ENCODE measurements around the gene POLR1G. TPM values are rescaled to one million over a fixed set of nuclear protein-coding genes. Genes with fewer than 3 reads are reported as not detected.

The POLR1G gene
- total RNA-seq, 2 experiments from 2014 or later: 8.9 to 12.2 TPM

GRCh38 chr19:45446295-45446694 lies 39.9 kb downstream of the POLR1G start:
- Mint-ChIP-seq H3K27ac (no peak overlapping the region), H3K27me3 (no peaks in the 10 kb centered on the region), H3K36me3 (peaks cover 2% of the 10 kb centered on the region), H3K4me1 (peaks cover 55% of the 10 kb centered on the region), H3K4me3 (peak overlapping the region; percentile 28), H3K9me3 (ENCODE audit: low read depth) (no peaks in the 10 kb centered on the region)
- no peak for ATAC-seq
- peak; percentile 54 for DNase-seq
- CTCF ChIA-PET: interaction anchor here (0.8 to 27.8 kb wide), 4 partner anchors 14 to 53 kb away, joined by 3 to 1113 read pairs (median 16); partner anchors contain the start of gene FOSB

DNA sequence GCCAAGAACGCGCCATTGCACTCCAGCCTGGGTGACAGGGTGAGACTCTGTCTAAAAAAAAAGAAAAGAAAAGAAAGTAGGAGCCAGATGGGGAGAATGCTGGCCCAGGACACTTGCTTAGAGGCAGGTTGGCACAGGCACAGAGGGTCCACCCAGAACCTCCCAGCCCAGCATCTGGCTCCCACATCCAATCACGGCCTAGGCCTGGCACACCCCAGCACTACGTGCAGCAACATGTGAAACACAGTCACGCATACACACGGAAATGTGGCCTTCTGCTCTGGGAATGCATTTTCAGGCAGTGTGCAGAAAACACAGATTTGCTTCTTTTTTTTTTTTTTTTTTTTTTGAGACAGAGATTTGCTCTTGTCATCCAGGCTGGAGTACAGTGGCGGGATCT lies 40.5 kb downstream of the POLR1G start:
- ATAC-seq (no peak), DNase-seq (no peak)
- Mint-ChIP-seq H3K36me3 (peaks cover 2% of the 10 kb centered on the region), H3K27me3 (no peaks in the 10 kb centered on the region), H3K27ac (no peak overlapping the region), H3K4me3 (no peak overlapping the region), H3K4me1 (peaks cover 61% of the 10 kb centered on the region), H3K9me3 (ENCODE audit: low read depth) (no peaks in the 10 kb centered on the region)
- CTCF ChIA-PET: interaction anchor here (0.7 to 27.8 kb wide), 6 partner anchors 8 to 97 kb away, joined by 3 to 1113 read pairs (median 16); partner anchors contain the start of gene FOSB

DNA sequence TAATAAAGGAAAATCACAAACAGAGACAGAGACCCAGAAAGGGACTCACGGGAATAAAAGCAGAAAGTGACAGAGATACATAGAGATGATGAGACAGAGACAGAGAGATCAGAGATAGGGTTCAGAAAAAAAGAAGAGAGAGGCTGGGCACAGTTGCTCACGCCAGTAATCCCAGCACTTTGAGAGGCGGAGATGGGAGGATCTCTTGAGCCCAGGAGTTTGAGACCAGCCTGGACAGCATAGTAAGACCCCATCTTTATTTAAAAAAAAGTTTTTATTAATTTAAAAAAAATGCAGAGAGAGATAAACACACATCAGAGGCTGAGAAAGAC lies 41.9 kb downstream of the POLR1G start:
- no peaks in the 10 kb centered on the region for H3K9me3 Mint-ChIP-seq (ENCODE audit: low read depth)
- DNase-seq (no peak), ATAC-seq (no peak)
- H3K27ac Mint-ChIP-seq: peak overlapping the region; percentile 65
- H3K36me3 Mint-ChIP-seq: peaks cover 2% of the 10 kb centered on the region
- CTCF ChIA-PET: interaction anchor here (1.1 to 27.8 kb wide), 5 partner anchors 9 to 34 kb away, joined by 3 to 1113 read pairs (median 29); partner anchors contain the start of gene FOSB
- no peak overlapping the region for H3K4me3 Mint-ChIP-seq
- no peaks in the 10 kb centered on the region for H3K27me3 Mint-ChIP-seq
- H3K4me1 Mint-ChIP-seq: peaks cover 55% of the 10 kb centered on the region

DNA sequence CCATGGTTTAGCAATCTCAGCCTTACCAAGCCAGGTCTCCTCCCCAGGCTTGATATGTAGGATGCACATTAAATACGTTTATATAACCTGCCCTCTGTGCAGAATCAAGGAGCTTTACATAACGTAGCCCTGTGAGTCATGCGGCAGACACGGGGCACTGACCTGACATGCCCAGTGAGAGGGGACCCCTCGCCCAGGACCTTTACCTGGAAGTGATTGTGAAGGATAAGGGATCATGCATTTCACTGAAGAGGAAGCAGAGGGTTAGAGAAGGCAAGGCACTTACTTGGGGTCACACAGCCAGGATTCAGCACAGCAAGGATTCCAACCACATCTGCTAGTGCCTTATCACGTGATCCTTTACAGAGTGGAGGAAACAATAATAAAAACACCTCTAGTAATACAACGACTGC lies 42.4 kb downstream of the POLR1G start:
- Mint-ChIP-seq H3K4me3 (peak overlapping the region; percentile 57), H3K9me3 (ENCODE audit: low read depth) (no peaks in the 10 kb centered on the region), H3K4me1 (peaks cover 52% of the 10 kb centered on the region), H3K27ac (peak overlapping the region; percentile 79), H3K27me3 (peaks cover 2% of the 10 kb centered on the region), H3K36me3 (peaks cover 2% of the 10 kb centered on the region)
- ATAC-seq: no peak
- DNase-seq: no peak
- CTCF ChIA-PET: interaction anchor here (0.8 to 27.8 kb wide), 6 partner anchors 9 to 33 kb away, joined by 3 to 1113 read pairs (median 16); partner anchors contain the start of gene FOSB

GRCh38 chr19:45450012-45450333 lies 43.5 kb downstream of the POLR1G start:
- DNase-seq: no peak
- ATAC-seq: peak; percentile 46
- peaks cover 46% of the 10 kb centered on the region for H3K4me1 Mint-ChIP-seq
- CTCF ChIA-PET: interaction anchor here (0.8 to 27.8 kb wide), 5 partner anchors 11 to 32 kb away, joined by 3 to 1113 read pairs (median 8); partner anchors contain the start of gene FOSB
- H3K36me3 Mint-ChIP-seq: peaks cover 2% of the 10 kb centered on the region
- H3K4me3 Mint-ChIP-seq: peak overlapping the region; percentile 93
- no peaks in the 10 kb centered on the region for H3K9me3 Mint-ChIP-seq (ENCODE audit: low read depth)
- H3K27me3 Mint-ChIP-seq: peaks cover 6% of the 10 kb centered on the region
- peak overlapping the region; percentile 99 for H3K27ac Mint-ChIP-seq

GRCh38 chr19:45451131-45451849 lies 44.8 kb downstream of the POLR1G start:
- CTCF ChIA-PET: interaction anchor here (1.0 to 2.1 kb wide), 4 partner anchors 12 to 34 kb away, joined by 6 to 7 read pairs (median 6); partner anchors contain the start of gene FOSB
- peak overlapping the region; percentile 92 for H3K27ac Mint-ChIP-seq
- peaks cover 6% of the 10 kb centered on the region for H3K27me3 Mint-ChIP-seq
- DNase-seq: peak; percentile 71
- H3K4me3 Mint-ChIP-seq: peak overlapping the region; percentile 84
- peaks cover 2% of the 10 kb centered on the region for H3K36me3 Mint-ChIP-seq
- H3K4me1 Mint-ChIP-seq: peaks cover 49% of the 10 kb centered on the region
- peak; percentile 22 for ATAC-seq
- H3K9me3 Mint-ChIP-seq (ENCODE audit: low read depth): no peaks in the 10 kb centered on the region

DNA sequence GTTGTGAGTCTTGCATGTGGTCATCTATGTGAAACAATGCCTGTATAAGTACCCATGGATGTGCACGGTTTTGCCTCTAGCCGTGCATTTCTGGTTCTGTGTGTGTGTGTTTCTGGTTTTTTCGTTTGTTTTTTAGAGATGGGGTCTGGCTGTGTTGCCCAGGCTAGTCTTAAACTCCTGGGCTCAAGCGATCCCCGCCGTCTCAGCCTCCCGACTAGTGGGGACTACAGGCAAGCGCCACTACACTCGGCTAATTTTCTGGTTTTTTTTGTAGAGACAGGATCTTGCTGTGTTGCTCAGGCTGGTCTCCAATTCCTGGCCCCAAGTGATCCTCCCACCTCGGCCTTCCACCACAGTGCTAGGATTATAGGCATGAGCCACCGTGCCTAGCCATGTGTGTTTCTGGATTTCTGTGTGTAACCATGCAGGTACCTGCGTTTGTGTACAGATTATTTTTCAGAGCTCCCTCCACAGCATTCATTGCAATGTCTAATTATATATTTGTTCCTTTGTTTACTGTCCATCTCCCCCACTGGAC lies 45.5 kb downstream of the POLR1G start:
- CTCF ChIA-PET: interaction anchor here (1.0 to 2.1 kb wide), 4 partner anchors 13 to 33 kb away, joined by 6 to 7 read pairs (median 6); partner anchors contain the start of gene FOSB
- DNase-seq: no peak
- H3K9me3 Mint-ChIP-seq (ENCODE audit: low read depth): no peaks in the 10 kb centered on the region

DNA sequence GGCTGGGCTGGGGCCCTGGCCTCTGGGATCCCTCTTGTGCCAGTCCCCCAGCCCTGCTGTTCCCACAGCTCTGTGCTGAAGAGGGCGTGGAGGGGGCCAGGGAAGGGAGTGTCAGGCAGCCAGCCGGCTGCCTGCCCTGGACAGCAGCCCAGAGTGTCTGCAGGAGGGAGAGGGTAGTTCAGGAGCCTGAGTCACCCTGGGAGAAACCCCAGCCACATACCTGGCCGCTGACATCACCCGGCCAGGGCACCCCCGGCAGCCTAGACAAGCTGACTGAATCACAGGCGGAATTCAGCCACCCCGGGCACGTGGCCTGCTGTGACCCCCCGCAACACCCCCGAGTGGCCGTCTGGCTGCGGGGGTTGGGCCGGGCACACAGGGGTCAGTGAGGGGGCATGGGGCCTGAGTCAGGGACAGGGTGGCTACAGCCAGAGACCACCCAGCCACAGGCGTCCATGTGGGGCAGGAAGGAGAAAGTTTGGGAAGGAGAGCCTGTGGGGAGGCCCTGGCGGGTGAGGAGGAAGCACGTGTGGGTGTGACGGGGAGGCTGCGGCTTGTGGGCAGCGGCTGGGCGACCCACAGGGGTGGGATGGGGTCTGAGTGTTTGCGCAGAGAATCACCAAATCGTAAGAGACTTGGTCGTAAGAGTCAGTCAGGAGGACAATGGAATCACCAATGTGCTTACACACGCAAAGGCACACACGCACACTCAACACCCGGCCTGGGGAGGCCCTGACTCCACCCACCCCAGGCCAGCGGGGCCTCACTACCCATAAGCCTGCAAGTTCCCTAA lies 49.5 kb downstream of the POLR1G start:
- peaks cover 29% of the 10 kb centered on the region for H3K4me1 Mint-ChIP-seq
- H3K27me3 Mint-ChIP-seq: peaks cover 9% of the 10 kb centered on the region
- no peaks in the 10 kb centered on the region for H3K9me3 Mint-ChIP-seq (ENCODE audit: low read depth)
- no peaks in the 10 kb centered on the region for H3K36me3 Mint-ChIP-seq
- ATAC-seq (peak; percentile 40), DNase-seq (peak; percentile 73)
- H3K27ac Mint-ChIP-seq: no peak overlapping the region
- H3K4me3 Mint-ChIP-seq: no peak overlapping the region
- CTCF ChIA-PET: interaction anchor here (1.0 to 3.3 kb wide), 7 partner anchors 11 to 28 kb away, joined by 3 to 18 read pairs (median 6); partner anchors contain the start of gene FOSB

More for the DNA sequence above, 45.5 kb downstream of the POLR1G start:
- peak overlapping the region; percentile 92 for H3K27ac Mint-ChIP-seq
- H3K27me3 Mint-ChIP-seq: peaks cover 6% of the 10 kb centered on the region
- H3K4me3 Mint-ChIP-seq: peak overlapping the region; percentile 84
- H3K4me1 Mint-ChIP-seq: peaks cover 51% of the 10 kb centered on the region
- ATAC-seq: no peak
- peaks cover 2% of the 10 kb centered on the region for H3K36me3 Mint-ChIP-seq

DNA sequence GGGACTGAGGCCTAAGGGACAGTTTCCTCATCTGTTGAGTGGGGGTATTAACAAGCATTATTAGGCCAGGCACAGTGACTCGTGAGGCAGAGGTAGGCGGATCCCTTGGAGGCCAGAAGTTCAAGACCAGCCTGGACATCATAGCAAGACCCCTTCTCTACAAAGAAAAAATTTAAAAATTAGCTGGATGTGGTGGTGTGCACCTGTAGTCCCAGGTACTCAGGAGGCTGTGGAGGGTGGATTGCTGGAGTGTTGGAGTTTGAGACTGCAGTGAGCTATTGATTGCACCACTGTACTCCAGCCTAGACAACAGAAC lies 50.0 kb downstream of the POLR1G start:
- H3K9me3 Mint-ChIP-seq (ENCODE audit: low read depth): no peaks in the 10 kb centered on the region
- DNase-seq (no peak), ATAC-seq (no peak)
- H3K36me3 Mint-ChIP-seq: no peaks in the 10 kb centered on the region
- CTCF ChIA-PET: interaction anchor here (0.6 to 3.3 kb wide), 10 partner anchors 9 to 323 kb away, joined by 3 to 18 read pairs (median 5); partner anchors contain the start of gene FOSB
- peaks cover 24% of the 10 kb centered on the region for H3K4me1 Mint-ChIP-seq
- no peak overlapping the region for H3K27ac Mint-ChIP-seq
- H3K27me3 Mint-ChIP-seq: peaks cover 11% of the 10 kb centered on the region
- no peak overlapping the region for H3K4me3 Mint-ChIP-seq

GRCh38 chr19:45457776-45458175 lies 51.3 kb downstream of the POLR1G start:
- Mint-ChIP-seq H3K27me3 (peaks cover 11% of the 10 kb centered on the region), H3K4me1 (peaks cover 15% of the 10 kb centered on the region), H3K36me3 (no peaks in the 10 kb centered on the region), H3K4me3 (no peak overlapping the region), H3K27ac (no peak overlapping the region), H3K9me3 (ENCODE audit: low read depth) (no peaks in the 10 kb centered on the region)
- DNase-seq: no peak
- no peak for ATAC-seq
- CTCF ChIA-PET: interaction anchor here (1.3 to 3.3 kb wide), 4 partner anchors 8 to 18 kb away, joined by 3 to 18 read pairs (median 9); partner anchors contain the start of gene FOSB

Small RNA genes lying within 50 kb of the gene (microRNA-seq; reads per million reads assigned to microRNA genes)
- not detected for gene MIR6088

Other genes starting within 250 kb of the POLR1G start
- under 1 TPM; 0.14 to 0.18 TPM for gene NKPD1, start 245.7 kb upstream of the POLR1G start, total RNA-seq
- 10 to 100 TPM; 50.3 to 50.6 TPM for gene TRAPPC6A, start 228.4 kb upstream of the POLR1G start, total RNA-seq
- gene BLOC1S3, start 227.9 kb upstream of the POLR1G start, total RNA-seq: 10 to 100 TPM; 15.7 to 17.6 TPM
- gene EXOC3L2, start 161.2 kb upstream of the POLR1G start, total RNA-seq: not detected
- 10 to 100 TPM; 25.9 to 29.4 TPM for gene MARK4, start 155.4 kb upstream of the POLR1G start, total RNA-seq
- not detected for gene CKM, start 83.8 kb upstream of the POLR1G start, total RNA-seq
- gene KLC3, start 65.9 kb upstream of the POLR1G start, total RNA-seq: not detected
- 10 to 100 TPM; 26.1 to 26.8 TPM for gene ERCC2, start 36.1 kb upstream of the POLR1G start, total RNA-seq
- 10 to 100 TPM in 1 of 2 experiments, 1 to 10 TPM in 1; 6.4 to 11.7 TPM for gene PPP1R13L, start 1.6 kb upstream of the POLR1G start, total RNA-seq
- 10 to 100 TPM; 62.5 to 73.4 TPM for gene ERCC1, start 17.3 kb downstream of the POLR1G start, total RNA-seq
- gene FOSB, start 61.4 kb downstream of the POLR1G start, total RNA-seq: 10 to 100 TPM in 1 of 2 experiments, 1 to 10 TPM in 1; 5.6 to 98.6 TPM
- 1 to 10 TPM; 3.1 to 4.3 TPM for gene RTN2, start 90.4 kb downstream of the POLR1G start, total RNA-seq
- 1 to 10 TPM; 4.3 to 4.5 TPM for gene PPM1N, start 91.8 kb downstream of the POLR1G start, total RNA-seq
- 100 to 1,000 TPM; 223 to 308 TPM for gene VASP, start 100.8 kb downstream of the POLR1G start, total RNA-seq
- 10 to 100 TPM; 13.4 to 16.7 TPM for gene OPA3, start 178.2 kb downstream of the POLR1G start, total RNA-seq
- not detected for gene GPR4, start 195.6 kb downstream of the POLR1G start, total RNA-seq
- 100 to 1,000 TPM; 122 to 128 TPM for gene EML2, start 232.8 kb downstream of the POLR1G start, total RNA-seq